HPDE6-E6E7 (cell line): ENCODE measurements around the gene VGLL4.
"Not testable (repeated sequence)": the region's sequence is repeated elsewhere in the genome, so short reads cannot be mapped to it uniquely, and the experiment has no call there.

Experiments
- DNase-seq: peaks from one replicate; pipeline ENCODE4 v3.0.0; 2011; ENCODE audit warnings: missing footprints; ENCODE audit errors: extremely low spot score

VGLL4 gene

GRCh38 chr3:11643605-11644087, at the start of gene VGLL4:
Gene VGLL4, minus strand, starts transcription at chr3:11643915. Its CDS starts 397 bp downstream, at chr3:11643518.
- peak; percentile 34 for DNase-seq

- DNase-seq: no peak
Measured at GRCh38 chr3:11692532-11692813, 48.8 kb upstream of the VGLL4 start.

- DNase-seq: no peak
Measured at GRCh38 chr3:11691767-11692531, 48.2 kb upstream of the VGLL4 start.

- DNase-seq: no peak
Measured at GRCh38 chr3:11690863-11691766, 47.4 kb upstream of the VGLL4 start.

- DNase-seq: no peak
Measured at GRCh38 chr3:11689749-11690148, 46.0 kb upstream of the VGLL4 start.

GRCh38 chr3:11684980-11685379, 41.3 kb upstream of the VGLL4 start:
- not testable (repeated sequence) for DNase-seq

- no peak for DNase-seq
Measured at GRCh38 chr3:11680509-11680908, 36.8 kb upstream of the VGLL4 start.

GRCh38 chr3:11679964-11680363, 36.2 kb upstream of the VGLL4 start:
- DNase-seq: no peak

- no peak for DNase-seq
Measured at GRCh38 chr3:11672363-11672762, 28.6 kb upstream of the VGLL4 start.

GRCh38 chr3:11671648-11672100, 28.0 kb upstream of the VGLL4 start:
- DNase-seq: peak; percentile 5

- no peak for DNase-seq
Measured at GRCh38 chr3:11668243-11669235, 24.8 kb upstream of the VGLL4 start.

- no peak for DNase-seq
Measured at GRCh38 chr3:11665331-11665730, 21.6 kb upstream of the VGLL4 start.

GRCh38 chr3:11662392-11662990, 18.8 kb upstream of the VGLL4 start:
- no peak for DNase-seq

GRCh38 chr3:11661827-11662226, 18.1 kb upstream of the VGLL4 start:
- no peak for DNase-seq

- DNase-seq: no peak
Measured at GRCh38 chr3:11661052-11661656, 17.4 kb upstream of the VGLL4 start.

GRCh38 chr3:11660242-11660641, 16.5 kb upstream of the VGLL4 start:
- no peak for DNase-seq

- no peak for DNase-seq
Measured at GRCh38 chr3:11658180-11658579, 14.5 kb upstream of the VGLL4 start.

- no peak for DNase-seq
Measured at GRCh38 chr3:11655196-11655928, 11.6 kb upstream of the VGLL4 start.

GRCh38 chr3:11654166-11654565, 10.5 kb upstream of the VGLL4 start:
- no peak for DNase-seq
